HG03066 (cell line): ENCODE measurements around the gene TRAF4.
"Not testable (repeated sequence)": the region's sequence is repeated elsewhere in the genome, so short reads cannot be mapped to it uniquely, and the experiment has no call there.

Source experiments
- ATAC-seq: cut with Tn5 transposase; IDR thresholded peaks from one replicate; pipeline ENCODE4 v1.9.1; 2021; ENCODE audit warnings: low read depth; ENCODE audit not compliant: unreplicated experiment

The TRAF4 gene

DNA sequence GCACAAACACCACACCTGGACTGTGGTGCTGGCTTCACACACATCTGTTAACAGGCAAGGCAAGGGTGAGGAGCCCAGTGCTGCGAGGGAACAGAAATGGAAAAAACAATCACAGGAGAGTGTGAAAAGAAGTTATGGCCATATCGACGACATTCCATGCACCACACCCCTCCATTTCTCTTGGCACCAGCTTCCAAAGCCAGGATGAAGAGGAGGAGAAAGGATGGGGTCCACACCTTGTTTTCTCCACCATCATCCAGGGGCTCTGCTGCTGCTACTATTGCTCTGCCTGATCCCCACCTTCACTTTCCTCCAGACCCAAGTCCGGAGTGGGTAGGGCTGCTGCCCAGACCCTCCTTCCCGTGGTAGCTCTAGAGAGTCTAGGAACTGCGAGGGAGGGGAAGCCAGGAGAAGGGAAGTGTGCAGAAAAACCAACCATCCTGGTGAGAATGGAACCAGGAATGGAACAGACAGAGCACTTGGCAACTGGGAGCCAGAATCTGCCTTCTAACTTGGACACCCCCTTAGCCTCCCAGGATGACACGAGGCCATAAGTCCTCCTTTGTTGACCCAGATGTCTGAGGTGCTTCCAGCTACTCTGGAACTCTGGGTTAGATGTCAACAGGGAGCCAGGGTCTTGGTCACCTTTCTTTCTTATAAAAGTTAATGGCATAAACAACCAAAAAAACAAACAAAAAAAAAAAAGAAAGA lies 31.0 kb upstream of the TRAF4 start:
- ATAC-seq = no peak

GRCh38 chr17:28714281-28714680 lies 29.5 kb upstream of the TRAF4 start:
- no peak for ATAC-seq

DNA sequence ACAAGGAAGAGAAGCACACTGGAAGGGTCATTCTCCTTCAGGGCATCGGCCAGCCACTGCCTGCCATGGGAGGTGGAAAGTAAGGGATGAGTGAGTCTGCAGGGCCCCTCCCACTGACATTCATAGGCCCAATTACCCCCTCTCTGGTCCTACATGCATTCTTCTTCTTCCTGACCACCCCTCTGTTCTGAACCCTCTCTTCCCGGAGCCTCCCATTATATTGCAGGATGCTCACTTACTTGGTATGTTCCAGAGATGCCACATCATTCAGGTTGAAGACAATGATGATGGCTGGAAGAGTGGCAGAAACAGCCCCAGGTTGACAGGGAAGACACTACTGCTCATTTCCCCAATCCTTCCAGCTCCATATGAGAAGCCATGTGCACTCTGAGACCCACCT lies 28.6 kb upstream of the TRAF4 start:
- no peak for ATAC-seq

- ATAC-seq = no peak
Observed at GRCh38 chr17:28716740-28717577, 26.9 kb upstream of the TRAF4 start.

- no peak for ATAC-seq
Observed at GRCh38 chr17:28717578-28718332, 26.1 kb upstream of the TRAF4 start, which contains the start of gene RAB34. RAB34 (minus strand) TSS chr17:28717868; CDS start chr17:28717266, 602 bp downstream.

DNA sequence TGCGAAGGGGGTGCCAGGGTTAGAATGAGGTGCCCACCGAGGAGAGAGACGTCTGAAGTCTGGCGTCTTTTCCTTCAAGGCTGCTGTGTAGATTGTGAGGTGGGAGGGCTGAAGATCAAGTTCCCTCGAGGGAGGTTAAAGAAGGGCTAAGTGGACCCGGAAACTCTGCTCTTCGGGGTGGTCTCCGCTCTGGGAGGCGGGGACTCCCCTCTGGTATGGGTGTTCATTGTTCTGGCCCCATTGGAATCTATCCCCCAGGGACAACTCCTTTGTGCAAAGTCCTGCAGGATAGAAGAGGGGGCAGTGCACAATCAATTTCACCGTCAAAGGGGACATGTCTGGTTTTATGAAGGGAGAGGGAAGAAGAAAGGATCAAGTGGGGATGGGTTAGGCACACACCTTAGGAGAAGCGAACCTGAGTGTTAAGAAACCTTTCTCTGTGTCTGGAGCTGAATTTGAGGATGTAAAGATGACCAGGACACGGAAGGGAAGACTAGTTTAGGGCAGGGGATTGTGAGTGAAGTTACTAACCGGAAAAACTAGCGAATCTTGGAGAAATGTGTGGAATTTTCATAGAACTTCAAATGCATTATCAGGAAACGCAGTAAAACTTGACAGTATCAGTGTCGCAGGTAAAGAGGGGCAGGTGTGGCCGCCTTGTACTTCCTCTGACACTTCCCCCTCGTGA lies 25.3 kb upstream of the TRAF4 start:
- no peak for ATAC-seq

DNA sequence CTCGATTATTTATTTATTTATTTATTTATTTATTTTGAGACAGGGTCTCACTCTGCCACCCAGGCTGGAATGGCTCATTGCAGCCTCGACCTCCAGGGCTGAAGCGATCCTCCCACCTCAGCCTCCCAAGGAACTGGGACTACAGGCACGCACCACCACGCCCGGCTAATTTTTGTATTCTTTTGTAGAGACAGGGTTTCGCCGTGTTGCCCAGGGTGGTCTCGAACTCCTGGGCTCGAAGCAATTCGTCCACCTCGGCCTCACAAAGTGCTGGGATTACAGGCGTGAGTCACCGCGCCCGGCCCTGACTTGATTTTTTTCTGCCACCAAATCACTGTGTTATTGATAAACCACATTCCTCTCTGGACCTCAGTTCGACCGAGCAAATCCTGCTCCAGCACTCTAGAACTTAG lies 24.8 kb upstream of the TRAF4 start:
- no peak for ATAC-seq

DNA sequence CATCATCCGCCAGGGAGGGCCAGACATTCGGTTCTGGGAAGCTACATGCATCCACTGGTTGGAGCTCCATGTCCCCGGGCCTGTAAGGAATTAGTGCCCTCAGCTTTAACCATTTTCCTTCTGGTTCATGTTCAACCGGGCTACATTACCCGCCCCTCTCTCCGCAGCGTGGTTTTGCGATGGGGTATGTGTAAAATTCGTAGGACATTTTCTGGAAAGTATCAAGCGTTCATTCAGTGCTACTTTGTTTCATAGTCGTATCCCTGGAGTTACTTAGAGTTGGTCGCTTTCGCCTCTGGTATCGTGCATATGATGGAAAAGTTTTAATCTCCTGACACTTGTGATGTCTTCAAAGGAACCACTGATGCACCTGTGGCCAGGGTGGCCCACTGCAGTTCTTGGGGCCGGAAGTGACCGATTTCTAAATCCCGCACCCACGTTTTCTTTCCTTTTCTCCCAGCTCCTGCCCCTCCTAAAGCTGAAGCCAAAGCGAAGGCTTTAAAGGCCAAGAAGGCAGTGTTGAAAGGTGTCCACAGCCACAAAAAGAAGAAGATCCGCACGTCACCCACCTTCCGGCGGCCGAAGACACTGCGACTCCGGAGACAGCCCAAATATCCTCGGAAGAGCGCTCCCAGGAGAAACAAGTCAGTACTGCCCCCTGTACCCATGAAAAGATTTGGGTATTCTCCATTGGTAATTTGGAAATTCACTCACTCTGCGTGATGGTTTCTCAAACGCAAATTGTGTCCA lies 23.4 kb upstream of the TRAF4 start:
- ATAC-seq = no peak

- not testable (repeated sequence) for ATAC-seq
Observed at GRCh38 chr17:28720997-28721329, 22.8 kb upstream of the TRAF4 start.

DNA sequence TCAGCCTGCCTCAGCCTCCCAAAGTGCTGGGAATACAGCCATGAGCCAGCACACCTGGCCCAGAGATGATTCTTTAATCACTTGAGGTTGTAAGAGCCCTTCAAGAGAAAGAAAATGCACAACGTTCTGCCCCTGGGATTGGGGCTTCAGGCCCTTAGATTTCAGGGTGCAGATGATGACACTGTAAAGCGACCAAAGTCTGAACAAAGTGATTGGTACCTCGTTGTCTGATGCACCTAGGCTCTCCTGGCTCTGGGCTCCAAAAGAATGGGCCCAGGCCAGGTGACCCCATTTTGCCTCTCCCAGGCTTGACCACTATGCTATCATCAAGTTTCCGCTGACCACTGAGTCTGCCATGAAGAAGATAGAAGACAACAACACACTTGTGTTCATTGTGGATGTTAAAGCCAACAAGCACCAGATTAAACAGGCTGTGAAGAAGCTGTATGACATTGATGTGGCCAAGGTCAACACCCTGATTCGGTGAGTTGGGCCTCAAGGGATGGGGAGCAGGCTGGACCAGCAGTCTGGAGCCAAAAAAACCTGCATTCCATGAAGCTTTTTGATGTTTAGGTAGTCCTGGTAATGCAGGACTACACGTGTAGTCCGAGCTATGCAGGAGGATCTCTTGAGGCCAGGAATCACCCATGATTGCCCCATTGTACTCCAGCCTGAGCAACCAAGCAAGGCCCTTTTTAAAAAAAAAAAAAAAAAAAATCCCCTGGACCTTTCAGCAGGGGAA lies 21.2 kb upstream of the TRAF4 start:
- ATAC-seq = no peak

DNA sequence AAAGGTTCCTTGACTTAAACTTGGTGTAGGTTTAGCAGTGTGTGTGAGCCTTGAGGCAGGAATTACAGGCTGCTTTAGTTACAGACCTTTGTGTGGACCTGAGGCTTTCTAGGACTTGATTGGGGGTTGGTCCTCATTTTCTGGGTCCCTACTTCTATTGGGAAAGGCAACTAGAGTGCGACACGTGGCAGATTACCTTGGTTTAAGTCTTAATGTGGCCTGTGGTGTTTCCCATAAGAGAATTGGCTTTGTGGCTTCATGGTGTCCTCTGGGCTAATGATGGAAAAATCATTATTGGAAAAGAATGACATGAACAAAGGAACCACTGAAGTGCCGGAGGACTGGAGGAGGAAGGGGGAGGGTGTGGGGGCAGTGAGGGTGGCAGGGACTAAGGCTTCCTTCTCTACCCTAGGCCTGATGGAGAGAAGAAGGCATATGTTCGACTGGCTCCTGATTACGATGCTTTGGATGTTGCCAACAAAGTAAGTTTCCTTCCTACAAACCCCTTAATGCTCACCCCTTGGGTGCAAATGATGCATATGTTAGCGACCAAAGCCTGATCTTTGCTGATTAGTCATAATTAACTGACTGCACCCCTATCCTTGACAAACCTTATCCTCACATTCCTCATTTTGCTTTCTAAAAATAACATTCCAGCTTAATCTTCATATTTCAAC lies 20.5 kb upstream of the TRAF4 start:
- ATAC-seq = no peak

GRCh38 chr17:28723836-28724499 lies 19.8 kb upstream of the TRAF4 start:
- not testable (repeated sequence) for ATAC-seq

DNA sequence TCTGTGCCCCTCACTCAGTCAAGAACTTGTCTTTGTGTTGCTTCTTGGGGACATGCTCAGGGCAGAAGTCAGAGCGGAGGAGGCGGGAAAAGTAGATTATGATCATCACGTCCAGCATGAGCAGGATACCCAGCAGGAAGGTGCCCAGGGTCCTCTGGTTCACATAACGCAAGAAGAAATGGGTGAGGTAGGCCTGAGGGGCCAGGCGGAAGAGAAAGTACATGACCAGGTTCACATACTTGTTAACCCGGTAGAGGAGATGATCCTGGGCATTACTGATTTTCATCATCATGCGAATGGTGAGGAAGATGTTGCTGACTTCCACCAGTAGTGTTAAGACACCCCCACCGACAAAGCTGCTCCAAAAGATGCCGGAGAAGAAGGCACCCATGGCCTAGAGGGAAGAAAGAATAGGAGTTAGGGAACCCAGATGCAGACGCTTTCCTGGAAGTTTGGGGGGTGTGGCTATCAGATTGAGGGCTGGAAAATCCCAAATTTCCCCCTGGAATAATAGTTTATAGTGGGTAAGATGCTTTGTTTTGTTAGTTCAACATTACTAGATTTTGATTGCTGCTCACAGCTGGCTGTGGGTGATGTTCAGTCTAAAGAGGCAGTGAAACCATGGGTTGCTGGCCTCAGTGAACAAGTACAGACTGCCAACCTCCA lies 19.2 kb upstream of the TRAF4 start:
- ATAC-seq = no peak

DNA sequence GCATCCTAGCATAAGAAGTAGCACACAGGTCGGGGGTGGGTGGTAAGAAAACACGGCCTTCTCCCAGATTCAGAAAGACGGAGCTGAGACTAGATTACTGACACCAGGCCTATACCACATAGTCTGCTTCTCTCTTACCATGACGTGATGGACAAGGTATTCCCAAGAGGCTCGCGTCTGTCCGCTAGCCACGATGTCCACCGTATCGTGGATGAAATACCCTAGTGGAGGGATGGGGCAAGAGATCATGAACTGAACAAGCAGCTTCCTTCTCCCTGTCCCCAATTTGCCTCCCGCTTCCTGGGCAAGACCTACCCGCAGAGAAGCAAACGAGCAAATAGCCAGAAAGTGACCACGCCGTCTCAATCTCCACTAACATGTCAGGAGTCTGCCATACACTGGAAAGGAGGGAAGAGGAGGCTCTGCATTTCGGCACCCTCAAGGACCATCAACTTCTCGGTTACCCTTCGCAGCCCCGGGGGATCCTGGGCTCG lies 18.6 kb upstream of the TRAF4 start:
- ATAC-seq = no peak

DNA sequence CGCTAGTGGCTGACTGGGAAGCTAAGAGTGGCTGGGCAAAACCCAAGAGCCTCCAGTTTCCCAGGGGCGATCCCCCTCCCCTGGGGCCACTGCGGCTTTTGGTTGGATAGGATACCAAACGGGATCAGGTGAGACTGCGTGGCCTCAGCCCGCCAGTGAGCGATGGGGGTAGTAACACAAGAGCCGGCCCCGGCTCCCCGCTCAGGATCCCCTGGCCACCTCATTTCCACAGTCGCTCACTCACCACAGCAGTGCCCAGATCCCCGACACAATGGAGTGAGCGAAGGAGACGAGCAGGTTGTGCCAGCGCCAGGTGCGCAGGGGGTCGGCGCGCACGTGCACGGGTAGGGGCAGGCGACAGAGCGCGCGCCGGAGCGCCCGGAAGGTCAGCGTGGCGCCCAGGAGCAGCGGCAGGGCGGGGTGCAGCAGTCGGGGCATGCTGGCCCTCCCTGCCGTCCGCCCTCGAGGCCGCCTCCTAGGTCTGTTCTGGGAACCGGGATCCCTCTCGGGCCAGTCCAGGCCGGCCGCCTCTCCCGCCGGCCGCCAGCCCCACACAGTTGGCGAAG lies 18.1 kb upstream of the TRAF4 start:
- no peak for ATAC-seq

- ATAC-seq = no peak
Observed at GRCh38 chr17:28726226-28726626, 17.6 kb upstream of the TRAF4 start, which contains the start of gene TLCD1. TLCD1 (minus strand) TSS chr17:28726233; CDS start chr17:28726097, 136 bp downstream.
